H1 (cell line): Measurements from ENCODE around the gene ZBTB40. TPM values are rescaled to one million over a fixed set of nuclear protein-coding genes. Genes with fewer than 3 reads are reported as not detected.

ENCODE experiments used
- CTCF ChIA-PET: fragments of 300-600 bp; sonication (Branson Sonifier 250); formaldehyde crosslinking; loops from one replicate; lab custom pipeline; 2021; ENCODE audit not compliant: partially characterized antibody; lab: Charles Lee
- POLR2A ChIA-PET: fragments of 300-600 bp; sonication (Branson Sonifier 250); formaldehyde crosslinking; loops from one replicate; lab custom pipeline; 2021; ENCODE audit warnings: inconsistent platforms; ENCODE audit not compliant: partially characterized antibody; lab: Charles Lee
- DNase-seq, 2 experiments: peaks; one replicate each; pipeline versions ENCODE4 v3.0.0 to v3.0.0-alpha.2; 2010 to 2022; ENCODE audit warnings: low spot score in 2 of 2, low read depth in 1 of 2, mixed read lengths in 1 of 2
- FAIRE-seq: peaks from 2 replicates; lab custom pipeline; 2011; peaks lifted over from hg19 to GRCh38; lab: Jason Lieb, UNC
- H2AFZ ChIP-seq: 2 replicates; pipeline ENCODE4 v1.8.1; 2012; ENCODE audit warnings: low read length, inconsistent platforms
- H2AK5ac ChIP-seq: 2 replicates; pipeline ENCODE4 v1.6.1; 2013; ENCODE audit warnings: low read depth, low read length
- H2BK120ac ChIP-seq: replicated peaks from 2 replicates; pipeline ENCODE3; 2013; ENCODE audit warnings: low read depth, low read length, inconsistent platforms
- H2BK12ac ChIP-seq: 2 replicates; pipeline ENCODE4 v1.6.1; 2013; ENCODE audit warnings: low read depth, low read length
- H2BK15ac ChIP-seq: 2 replicates; pipeline ENCODE4 v1.6.1; 2013; ENCODE audit warnings: low read length
- H2BK20ac ChIP-seq: 2 replicates; pipeline ENCODE4 v1.6.1; 2013; ENCODE audit warnings: low read length
- H2BK5ac ChIP-seq: 2 replicates; pipeline ENCODE4 v1.6.1; 2013; ENCODE audit warnings: low read depth, low read length
- H3K14ac ChIP-seq: 2 replicates; pipeline ENCODE4 v1.6.1; 2013; ENCODE audit warnings: inconsistent platforms; ENCODE audit not compliant: insufficient read length
- H3K18ac ChIP-seq: 2 replicates; pipeline ENCODE4 v1.6.1; 2013; ENCODE audit warnings: low read length; ENCODE audit errors: extremely low read depth
- H3K23ac ChIP-seq: 2 replicates; pipeline ENCODE4 v1.6.1; 2013; ENCODE audit warnings: inconsistent platforms; ENCODE audit not compliant: insufficient read length
- H3K23me2 ChIP-seq: 2 replicates; pipeline ENCODE4 v1.6.1; 2013; ENCODE audit warnings: low read depth, low read length
- H3K27ac ChIP-seq: 2 replicates; pipeline ENCODE4 v1.6.1; 2011; ENCODE audit warnings: low read depth, low read length, inconsistent platforms
- H3K27me3 ChIP-seq, 4 experiments: replicated peaks in 1 of 4; 1 replicate in 1 of 4; 2 replicates in 3 of 4; pipeline versions ENCODE4 v1.6.1 to v1.8.1; 2011 to 2013; ENCODE audit warnings: low read length in 3 of 4, mild to moderate bottlenecking in 3 of 4, inconsistent platforms in 2 of 4, mixed read lengths in 2 of 4, moderate library complexity in 1 of 4; ENCODE audit not compliant: control insufficient read depth in 3 of 4, insufficient read depth in 3 of 4; ENCODE audit errors: extremely low read depth in 1 of 4
- H3K36me3 ChIP-seq, 4 experiments: 2 replicates each; pipeline versions ENCODE4 v1.6.1 to v1.8.1; 2011 to 2013; ENCODE audit warnings: mild to moderate bottlenecking in 4 of 4, low read length in 3 of 4, moderate library complexity in 2 of 4, control low read depth in 1 of 4, inconsistent platforms in 1 of 4; ENCODE audit not compliant: insufficient read depth in 4 of 4, control insufficient read depth in 2 of 4
- H3K4ac ChIP-seq: replicated peaks from 2 replicates; pipeline ENCODE3; 2013; ENCODE audit warnings: low read length, low read depth, mixed read lengths, inconsistent platforms; ENCODE audit not compliant: insufficient read length
- H3K4me1 ChIP-seq, 4 experiments: replicated peaks in 1 of 4; 1 replicate in 1 of 4; 2 replicates in 3 of 4; pipeline versions ENCODE4 v1.6.1 to v1.8.1; 2011 to 2013; ENCODE audit warnings: low read length in 3 of 4, inconsistent platforms in 2 of 4, mixed read lengths in 1 of 4; ENCODE audit not compliant: insufficient read depth in 4 of 4, control insufficient read depth in 3 of 4
- H3K4me2 ChIP-seq, 2 experiments: 2 replicates each; pipeline versions ENCODE4 v1.6.1 to v1.8.1; 2011 to 2013; ENCODE audit warnings: low read depth in 2 of 2, low read length in 2 of 2, control low read depth in 1 of 2, inconsistent platforms in 1 of 2, mild to moderate bottlenecking in 1 of 2; ENCODE audit not compliant: insufficient read depth in 1 of 2
- H3K4me3 ChIP-seq, 4 experiments: fragments of 200-600, 300-600 bp in 1 of 4; sonication (generic), shearing (Covaris generic), sonication (Bioruptor Twin) in 1 of 4; 2 replicates each; pipeline versions ENCODE4 v1.5.1 to v1.8.1; 2011 to 2016; ENCODE audit warnings: low read length in 4 of 4, low read depth in 3 of 4, control low read depth in 2 of 4, inconsistent platforms in 2 of 4, mild to moderate bottlenecking in 2 of 4, mixed read lengths in 1 of 4, moderate library complexity in 1 of 4; ENCODE audit not compliant: insufficient read depth in 2 of 4; ENCODE audit errors: extremely low read depth in 1 of 4
- H3K56ac ChIP-seq: replicated peaks from 2 replicates; pipeline ENCODE3; 2013; ENCODE audit warnings: low read depth, mild to moderate bottlenecking, mixed read lengths, low read length, inconsistent platforms; ENCODE audit not compliant: insufficient read length
- H3K79me1 ChIP-seq: 2 replicates; pipeline ENCODE4 v1.6.1; 2013; ENCODE audit warnings: low read depth, low read length, control low read depth
- H3K79me2 ChIP-seq, 2 experiments: 2 replicates each; pipeline versions ENCODE4 v1.6.1 to v1.8.1; 2012 to 2013; ENCODE audit warnings: low read length in 2 of 2, mild to moderate bottlenecking in 2 of 2, inconsistent platforms in 1 of 2; ENCODE audit not compliant: insufficient read depth in 2 of 2, control insufficient read depth in 1 of 2
- H3K9ac ChIP-seq, 4 experiments: replicated peaks in 1 of 4; 1 replicate in 1 of 4; 2 replicates in 3 of 4; pipeline versions ENCODE4 v1.6.1 to v1.8.1; 2011 to 2013; ENCODE audit warnings: low read depth in 3 of 4, low read length in 3 of 4, control low read depth in 2 of 4, mild to moderate bottlenecking in 2 of 4, moderate library complexity in 2 of 4, inconsistent platforms in 1 of 4; ENCODE audit errors: extremely low read depth in 1 of 4
- H3K9me3 ChIP-seq, 2 experiments: 2 replicates each; pipeline versions ENCODE4 v1.6.1 to v1.8.1; 2012 to 2013; ENCODE audit warnings: mild to moderate bottlenecking in 2 of 2, moderate library complexity in 2 of 2, control low read depth in 1 of 2, inconsistent platforms in 1 of 2, low read depth in 1 of 2, low read length in 1 of 2, mixed read lengths in 1 of 2; ENCODE audit not compliant: insufficient read depth in 2 of 2
- H4K20me1 ChIP-seq, 2 experiments: replicated peaks in 1 of 2; 2 replicates each; pipeline versions ENCODE3 to v1.8.1; 2011 to 2013; ENCODE audit warnings: inconsistent platforms in 2 of 2, low read length in 2 of 2, mild to moderate bottlenecking in 1 of 2; ENCODE audit not compliant: insufficient read depth in 2 of 2, control insufficient read depth in 1 of 2
- H4K5ac ChIP-seq: 2 replicates; pipeline ENCODE4 v1.6.1; 2013; ENCODE audit warnings: low read length, low read depth, mixed read lengths, inconsistent platforms; ENCODE audit not compliant: insufficient read length
- H4K8ac ChIP-seq: 2 replicates; pipeline ENCODE4 v1.8.0; 2013; ENCODE audit warnings: mild to moderate bottlenecking, moderate library complexity, low read length, inconsistent platforms; ENCODE audit not compliant: insufficient read depth; ENCODE audit errors: extremely low read depth
- H4K91ac ChIP-seq: replicated peaks from 2 replicates; pipeline ENCODE3; 2013; ENCODE audit warnings: low read length, mixed read lengths, inconsistent platforms; ENCODE audit not compliant: insufficient read length
- ATF2 ChIP-seq: IDR thresholded peaks from 2 replicates; pipeline ENCODE4 v1.6.1; 2012; ENCODE audit warnings: low read length, inconsistent platforms
- CTBP2 ChIP-seq: IDR thresholded peaks from 2 replicates; pipeline ENCODE4 v1.7.0; 2011; ENCODE audit warnings: borderline replicate concordance, mild to moderate bottlenecking, moderate library complexity, mixed read lengths, low read length; ENCODE audit not compliant: insufficient read depth, insufficient read length
- CTCF ChIP-seq, 3 experiments: IDR thresholded peaks; 1 replicate in 2 of 3; 2 replicates in 1 of 3; pipeline versions ENCODE4 v1.5.1 to v1.6.1; 2011; ENCODE audit warnings: low read length in 3 of 3, mild to moderate bottlenecking in 3 of 3, inconsistent platforms in 2 of 3, low read depth in 1 of 3, moderate library complexity in 1 of 3; ENCODE audit not compliant: insufficient read depth in 1 of 3; ENCODE audit errors: control extremely low read depth in 1 of 3
- JUN ChIP-seq: IDR thresholded peaks from 2 replicates; pipeline ENCODE4 v1.6.1; 2011; ENCODE audit warnings: low read depth, mild to moderate bottlenecking, improper control_type of control experiment, low read length
- POU5F1 ChIP-seq: IDR thresholded peaks from 2 replicates; pipeline ENCODE4 v1.6.1; 2011; ENCODE audit warnings: low read depth, mild to moderate bottlenecking, low read length, moderate library complexity
- RAD21 ChIP-seq, 2 experiments: IDR thresholded peaks in 1 of 2; conservative IDR thresholded peaks in 1 of 2; 2 replicates each; pipeline ENCODE4 v1.6.1; 2011; ENCODE audit warnings: low read depth in 2 of 2, low read length in 2 of 2, improper control_type of control experiment in 1 of 2, inconsistent platforms in 1 of 2, mild to moderate bottlenecking in 1 of 2, moderate library complexity in 1 of 2
- RNF2 ChIP-seq: fragments of 200-900, 300-1000 bp; sonication (generic); IDR thresholded peaks from 2 replicates; pipeline ENCODE4 v1.7.1; 2016; ENCODE audit warnings: borderline replicate concordance, low read depth, mild to moderate bottlenecking, antibody characterized with exemption, low read length; ENCODE audit not compliant: poor library complexity, severe bottlenecking; ENCODE audit errors: missing control alignments
- RXRA ChIP-seq: IDR thresholded peaks from 2 replicates; pipeline ENCODE4 v1.6.1; 2011; ENCODE audit warnings: low read depth, mild to moderate bottlenecking, low read length, moderate library complexity; ENCODE audit not compliant: insufficient read depth
- WGBS, 2 experiments: shearing (Covaris generic) in 1 of 2; methylation state at CpG; one replicate each; pipeline versions ENCODE4 v1.1.6 to v1.1.7; 2013 to 2015; ENCODE audit warnings: low lambda C conversion rate in 2 of 2, mixed read lengths in 2 of 2, inconsistent platforms in 1 of 2, low coverage in 1 of 2, missing lambda C conversion rate in 1 of 2; ENCODE audit not compliant: insufficient replicate concordance in 2 of 2, insufficient coverage in 1 of 2, insufficient read length in 1 of 2; ENCODE audit errors: extremely low coverage in 1 of 2, missing lambda C conversion rate in 1 of 2; 5-methylcytosine and 5-hydroxymethylcytosine counted together
- polyA plus RNA-seq, 7 experiments: library from polyadenylated mRNA; depleted of rRNA in 3 of 7; stranded (reverse) in 5 of 7; unstranded in 2 of 7; fragments of >200 nt in 5 of 7; fragments of 200-250 nt in 2 of 7; gene quantifications; 1 replicate in 5 of 7; 2 replicates in 1 of 7; 4 replicates in 1 of 7; pipeline versions ENCODE4 v1.2.1 to v1.2.3, GENCODE V29; 2011 to 2013; ENCODE audit warnings: missing spikeins in 2 of 7, mixed read lengths in 2 of 7
- total RNA-seq: library from RNA; stranded (reverse); fragmentation: NEBNext Ultra II Directional; extraction: Animal tissue kit (Norgen Biotek cat#: 25700); gene quantifications from 2 replicates; pipeline ENCODE4 v1.2.1, GENCODE V29; 2021

The ZBTB40 gene
- total and polyA plus RNA-seq, 2 of the 8 experiments (the other 6 are each of a cell fraction or from before 2014, with no cell fraction given), result 3.1 to 19.3 TPM

- H3K56ac ChIP-seq, result no peak overlapping the region
- H3K4me2 ChIP-seq, result no peak overlapping the region
- no peaks in the 10 kb centered on the region for H3K23me2 ChIP-seq
- H3K23ac ChIP-seq, result no peak overlapping the region
- H4K5ac ChIP-seq, result no peak overlapping the region
- no peak overlapping the region for H2BK5ac ChIP-seq
- DNase-seq (no peak), FAIRE-seq (no peak)
- no peak overlapping the region for H3K14ac ChIP-seq
- H2BK120ac ChIP-seq, result no peak overlapping the region
- H3K27me3 ChIP-seq, result no peaks in the 10 kb centered on the region
- H2AK5ac ChIP-seq, result no peak overlapping the region
- no peak overlapping the region for H4K91ac ChIP-seq
- no peak overlapping the region for H4K8ac ChIP-seq
- ChIA-PET POLR2A (no interaction called here), CTCF (interaction anchor here (0.6 to 3.4 kb wide), 7 partner anchors 8 to 498 kb away, joined by 3 to 20 read pairs (median 4); no protein-coding TSS in a partner anchor)
- no peak overlapping the region for H3K18ac ChIP-seq
- no peaks in the 10 kb centered on the region for H3K79me1 ChIP-seq
- H3K36me3 ChIP-seq, result peaks cover 2 to 27% (median 23%) of the 10 kb centered on the region in 4 experiments
- H3K79me2 ChIP-seq, result no peaks in the 10 kb centered on the region
- no peaks in the 10 kb centered on the region for H3K4me1 ChIP-seq
- no peak overlapping the region for H3K4ac ChIP-seq
- H3K9ac ChIP-seq, result no peak overlapping the region
- 88% methylated on average over 10 of the region's 10 CpGs; no CpG with 5 or more reads in 1 of the 2 experiments for WGBS, 2 experiments
- no peak overlapping the region for H2AFZ ChIP-seq
- no peak overlapping the region for H3K27ac ChIP-seq
- H2BK15ac ChIP-seq, result no peak overlapping the region
- no peak overlapping the region for H3K4me3 ChIP-seq
- H3K9me3 ChIP-seq, result no peaks in the 10 kb centered on the region
- H4K20me1 ChIP-seq, result peaks cover 0 to 3% of the 10 kb centered on the region in 2 experiments
- H2BK12ac ChIP-seq, result no peak overlapping the region
- H2BK20ac ChIP-seq, result no peak overlapping the region
- TF ChIP-seq CTBP2 (no peak), ATF2 (no peak), POU5F1 (no peak), JUN (no peak), RAD21 (IDR thresholded peaks at IDR 0.05 in 1 of 2, conservative IDR thresholded peaks at IDR 0.05 in 1 of 2; ENCODE audit: low read depth in 2 of 2, low read length in 2 of 2) (no peak), CTCF (IDR thresholded peaks at IDR 0.05; ENCODE audit: control extremely low read depth in 1 of 3, insufficient read depth in 1 of 3, low read depth in 1 of 3, low read length in 3 of 3) (no peak), RNF2 (no peak), RXRA (no peak)
Measured at GRCh38 chr1:22507587-22507986, 55.9 kb downstream of the ZBTB40 start.
